ENCODE data around the gene TACR1. TPM values are rescaled to one million over a fixed set of nuclear protein-coding genes. Genes with fewer than 3 reads are reported as not detected.

TACR1 gene
- total RNA-seq, 1 donor from 2014 or later = 1.4 TPM

DNA sequence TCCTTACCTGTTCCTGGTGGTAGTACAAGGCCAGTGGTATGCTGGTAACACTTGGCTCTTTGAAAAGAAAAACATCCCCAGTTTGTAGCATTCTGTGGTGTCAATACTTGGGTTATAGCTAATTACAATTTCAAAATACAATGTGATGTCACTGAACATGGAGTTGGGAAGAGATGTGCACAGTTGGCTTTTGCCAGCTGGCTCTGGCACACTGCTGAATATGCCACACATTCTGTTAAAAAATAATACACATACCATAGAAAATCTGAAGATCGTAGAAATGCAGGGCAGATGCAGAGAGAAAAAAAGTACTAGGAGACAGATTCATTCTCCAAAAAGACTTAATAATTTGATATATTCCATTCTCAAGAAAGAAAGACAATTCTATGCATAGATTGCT is 101.5 kb downstream of the TACR1 start:
- ATAC-seq = no peak
- DNase-seq = no peak
- intact Hi-C loops (cut with DNase I) = no loop called here

GRCh38 chr2:75094405-75094804 is 104.9 kb downstream of the TACR1 start:
- ATAC-seq = no peak
- H3K36me3 ChIP-seq = no peaks in the 10 kb centered on the region
- intact Hi-C loops (cut with DNase I) = no loop called here
- no peaks in the 10 kb centered on the region for H3K4me1 ChIP-seq
- no peaks in the 10 kb centered on the region for H3K9me3 ChIP-seq
- DNase-seq = no peak
- H3K27ac ChIP-seq = no peak overlapping the region
- H3K4me3 ChIP-seq = no peak overlapping the region
- no peaks in the 10 kb centered on the region for H3K27me3 ChIP-seq (ENCODE audit: low read depth)
- no peak for TF ChIP-seq CTCF (IDR thresholded peaks at IDR 0.05)

More for the DNA sequence above, 101.5 kb downstream of the TACR1 start:
- Histone ChIP-seq H3K4me1 (no peaks in the 10 kb centered on the region), H3K27ac (no peak overlapping the region), H3K9me3 (no peaks in the 10 kb centered on the region), H3K36me3 (no peaks in the 10 kb centered on the region), H3K4me3 (no peak overlapping the region), H3K27me3 (ENCODE audit: low read depth) (no peaks in the 10 kb centered on the region)
- no peak for TF ChIP-seq CTCF (IDR thresholded peaks at IDR 0.05)

DNA sequence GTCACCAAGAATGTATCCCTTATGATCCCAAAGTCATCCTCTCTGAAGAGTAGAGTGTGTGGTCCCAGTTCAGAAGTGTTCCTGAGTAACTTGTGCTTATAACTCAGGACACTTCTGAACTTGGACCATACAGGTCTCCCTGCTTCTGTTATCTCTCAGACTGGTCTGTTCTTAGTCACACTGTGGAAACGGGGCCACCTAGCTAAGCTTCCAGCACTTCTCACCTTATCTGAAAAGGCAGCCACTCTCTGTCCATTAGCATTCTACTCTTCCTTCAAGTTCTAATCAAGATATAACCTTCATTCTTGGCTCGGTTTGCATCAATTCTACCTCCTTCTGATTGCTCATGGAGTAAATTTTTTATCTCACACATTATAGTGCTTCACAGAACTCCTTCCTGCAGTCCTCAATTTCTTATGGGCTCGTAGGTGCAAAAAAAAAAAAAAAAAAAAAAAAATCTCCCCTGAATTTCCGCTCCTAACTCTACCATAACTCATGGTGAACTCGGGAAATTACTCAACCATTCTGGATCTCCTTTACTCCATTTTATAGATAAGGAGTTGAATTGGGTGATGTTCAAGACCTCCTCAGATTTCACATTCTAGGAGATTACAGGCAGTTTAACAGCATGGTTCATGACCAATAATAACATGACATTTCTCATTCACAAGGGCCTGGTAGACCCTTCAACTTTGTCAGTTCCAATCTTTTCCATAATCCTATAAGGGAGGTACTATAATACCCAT is 108.4 kb downstream of the TACR1 start:
- Histone ChIP-seq H3K27ac (no peak overlapping the region), H3K4me3 (no peak overlapping the region), H3K27me3 (ENCODE audit: low read depth) (no peaks in the 10 kb centered on the region), H3K9me3 (no peaks in the 10 kb centered on the region), H3K4me1 (no peaks in the 10 kb centered on the region), H3K36me3 (no peaks in the 10 kb centered on the region)
- intact Hi-C loops (cut with DNase I) = no loop called here
- no peak for TF ChIP-seq CTCF (IDR thresholded peaks at IDR 0.05)
- ATAC-seq (no peak), DNase-seq (no peak)

GRCh38 chr2:75089471-75089870 is 109.8 kb downstream of the TACR1 start:
- H3K9me3 ChIP-seq = no peaks in the 10 kb centered on the region
- H3K4me1 ChIP-seq = no peaks in the 10 kb centered on the region
- ATAC-seq (no peak), DNase-seq (no peak)
- H3K36me3 ChIP-seq = no peaks in the 10 kb centered on the region
- no peak for TF ChIP-seq CTCF (IDR thresholded peaks at IDR 0.05)
- no peaks in the 10 kb centered on the region for H3K27me3 ChIP-seq (ENCODE audit: low read depth)
- H3K4me3 ChIP-seq = no peak overlapping the region
- intact Hi-C loops (cut with DNase I) = no loop called here
- no peak overlapping the region for H3K27ac ChIP-seq

DNA sequence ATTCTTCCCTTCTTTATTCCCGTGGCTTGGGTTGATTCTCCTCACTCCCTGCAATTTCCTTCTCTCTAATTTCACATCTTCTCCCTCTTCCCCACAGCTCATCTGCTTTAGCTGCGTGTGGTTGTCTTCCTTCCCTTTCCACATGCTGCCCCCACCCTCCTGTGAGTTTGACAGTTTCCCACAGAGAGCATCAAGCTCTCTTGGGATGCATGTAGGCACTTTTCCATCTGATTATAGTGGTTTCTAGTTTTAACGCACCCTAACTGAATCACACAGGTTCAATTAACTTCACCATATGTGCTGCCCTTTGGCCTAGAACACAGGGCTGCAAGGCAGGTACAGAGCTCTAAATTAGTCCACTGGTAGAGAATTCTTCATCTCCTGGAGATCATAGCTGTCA is 110.5 kb downstream of the TACR1 start:
- intact Hi-C loops (cut with DNase I) = no loop called here
- no peak for TF ChIP-seq CTCF (IDR thresholded peaks at IDR 0.05)

More for the DNA sequence above, 110.5 kb downstream of the TACR1 start:
- H3K4me1 ChIP-seq = no peaks in the 10 kb centered on the region
- H3K27ac ChIP-seq = no peak overlapping the region
- no peaks in the 10 kb centered on the region for H3K36me3 ChIP-seq
- ATAC-seq = no peak
- DNase-seq = no peak
- no peak overlapping the region for H3K4me3 ChIP-seq
- no peaks in the 10 kb centered on the region for H3K27me3 ChIP-seq (ENCODE audit: low read depth)
- H3K9me3 ChIP-seq = no peaks in the 10 kb centered on the region

Measured in lower lobe of right lung (tissue), 2 donors.